A673 (cell line): ENCODE results near the gene DES.

Experiments used
- EZH2 ChIP-seq: fragments of 200-600 bp; sonication (generic); IDR thresholded peaks from 2 replicates; pipeline ENCODE4 v1.6.1; 2017; ENCODE audit warnings: borderline replicate concordance, low read depth, mild to moderate bottlenecking, mixed read lengths, antibody characterized with exemption, low read length; ENCODE audit not compliant: poor library complexity, severe bottlenecking
- TF ChIP-seq, protein P1 (sequence below): fragments of 300-800, 200-600 bp; sonication (generic); conservative IDR thresholded peaks from 2 replicates; pipeline ENCODE4 v1.5.1; 2017; ENCODE audit warnings: low read depth, mild to moderate bottlenecking, antibody characterized with exemption, low read length, moderate library complexity, mixed read lengths

- TF ChIP-seq, protein P1, sequence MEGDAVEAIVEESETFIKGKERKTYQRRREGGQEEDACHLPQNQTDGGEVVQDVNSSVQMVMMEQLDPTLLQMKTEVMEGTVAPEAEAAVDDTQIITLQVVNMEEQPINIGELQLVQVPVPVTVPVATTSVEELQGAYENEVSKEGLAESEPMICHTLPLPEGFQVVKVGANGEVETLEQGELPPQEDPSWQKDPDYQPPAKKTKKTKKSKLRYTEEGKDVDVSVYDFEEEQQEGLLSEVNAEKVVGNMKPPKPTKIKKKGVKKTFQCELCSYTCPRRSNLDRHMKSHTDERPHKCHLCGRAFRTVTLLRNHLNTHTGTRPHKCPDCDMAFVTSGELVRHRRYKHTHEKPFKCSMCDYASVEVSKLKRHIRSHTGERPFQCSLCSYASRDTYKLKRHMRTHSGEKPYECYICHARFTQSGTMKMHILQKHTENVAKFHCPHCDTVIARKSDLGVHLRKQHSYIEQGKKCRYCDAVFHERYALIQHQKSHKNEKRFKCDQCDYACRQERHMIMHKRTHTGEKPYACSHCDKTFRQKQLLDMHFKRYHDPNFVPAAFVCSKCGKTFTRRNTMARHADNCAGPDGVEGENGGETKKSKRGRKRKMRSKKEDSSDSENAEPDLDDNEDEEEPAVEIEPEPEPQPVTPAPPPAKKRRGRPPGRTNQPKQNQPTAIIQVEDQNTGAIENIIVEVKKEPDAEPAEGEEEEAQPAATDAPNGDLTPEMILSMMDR, result no peak
- no peak for TF ChIP-seq EZH2
Measured at GRCh38 chr2:219434468-219434717, 16.2 kb downstream of the DES start.
